ENCODE results near the gene ATG2A. TPM values are rescaled to one million over a fixed set of nuclear protein-coding genes. Genes with fewer than 3 reads are reported as not detected.

The ATG2A gene
- total RNA-seq, 1 donor from 2014 or later, result 21.4 TPM

DNA sequence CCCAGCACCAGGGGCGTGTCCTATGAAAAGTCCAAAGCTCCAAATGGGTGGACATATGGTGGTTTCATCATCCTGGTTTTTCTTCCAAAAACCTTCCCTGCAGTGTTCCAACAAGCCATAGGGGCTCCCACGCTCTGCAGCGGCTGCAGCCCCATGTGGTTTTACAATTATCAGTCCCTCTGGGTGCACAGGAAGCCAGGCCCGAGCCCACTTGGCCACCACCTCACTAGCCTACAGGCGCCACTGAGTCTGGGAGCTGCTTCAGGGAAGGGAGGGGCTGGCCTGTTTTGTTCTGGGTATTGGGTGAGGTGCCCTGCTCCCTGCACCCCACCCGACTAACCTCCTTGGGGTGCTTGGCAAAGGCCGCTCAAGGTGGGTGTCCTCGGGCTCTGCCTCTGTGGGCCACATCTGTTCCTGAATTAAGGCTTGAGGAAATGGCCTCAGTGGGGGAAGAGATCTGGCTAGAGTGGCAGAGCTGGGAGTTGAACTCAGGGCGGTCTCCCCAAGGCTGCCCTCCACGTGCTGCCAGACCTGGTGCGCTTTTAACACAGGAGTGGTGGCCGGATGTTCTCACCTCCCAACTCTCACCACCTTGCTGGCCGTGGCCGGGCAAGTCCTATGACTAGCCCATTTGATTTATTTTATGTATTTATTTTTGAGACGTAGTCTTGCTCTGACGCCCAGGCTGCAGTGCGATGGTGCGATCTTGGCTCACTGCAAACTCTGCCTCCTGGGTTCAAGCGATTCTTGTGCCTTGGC, 67.2 kb downstream of the ATG2A start:
- Histone ChIP-seq H3K4me1 (ENCODE audit: insufficient read depth, low read length) (peaks cover 13% of the 10 kb centered on the region), H3K9me3 (ENCODE audit: insufficient read depth, low read depth, low read length) (no peaks in the 10 kb centered on the region), H3K4me3 (ENCODE audit: insufficient read depth, low read depth, low read length) (no peak overlapping the region), H3K27me3 (ENCODE audit: insufficient read depth, low read length) (no peaks in the 10 kb centered on the region), H2AFZ (ENCODE audit: low read depth, low read length) (no peak overlapping the region), H3K4me2 (ENCODE audit: low read length) (no peak overlapping the region), H3K79me2 (ENCODE audit: insufficient read depth, low read length) (peaks cover 12% of the 10 kb centered on the region), H4K20me1 (ENCODE audit: insufficient read depth, low read length) (no peaks in the 10 kb centered on the region), H3K36me3 (ENCODE audit: insufficient read depth, low read length) (no peaks in the 10 kb centered on the region), H3K27ac (ENCODE audit: low read depth, low read length) (no peak overlapping the region), H3K9ac (ENCODE audit: low read length) (no peak overlapping the region)
- no peak overlapping the region for H3K4me3 Mint-ChIP-seq (ENCODE audit: unreplicated experiment)
- FAIRE-seq (no peak), DNase-seq (ENCODE audit: low read depth) (no peak)
- H3K27me3 Mint-ChIP-seq (ENCODE audit: low read depth, unreplicated experiment), result no peaks in the 10 kb centered on the region
- H3K27ac Mint-ChIP-seq (ENCODE audit: unreplicated experiment), result no peak overlapping the region
- H3K9me3 Mint-ChIP-seq (ENCODE audit: unreplicated experiment), result no peaks in the 10 kb centered on the region
- H3K36me3 Mint-ChIP-seq (ENCODE audit: low read depth, unreplicated experiment), result peaks cover 4% of the 10 kb centered on the region
- H3K4me1 Mint-ChIP-seq (ENCODE audit: low read depth, unreplicated experiment), result peaks cover 4% of the 10 kb centered on the region
- TF ChIP-seq EZH2 (IDR thresholded peaks at IDR 0.05; ENCODE audit: insufficient read depth, low read length), result no peak
- TF ChIP-seq, protein P1, sequence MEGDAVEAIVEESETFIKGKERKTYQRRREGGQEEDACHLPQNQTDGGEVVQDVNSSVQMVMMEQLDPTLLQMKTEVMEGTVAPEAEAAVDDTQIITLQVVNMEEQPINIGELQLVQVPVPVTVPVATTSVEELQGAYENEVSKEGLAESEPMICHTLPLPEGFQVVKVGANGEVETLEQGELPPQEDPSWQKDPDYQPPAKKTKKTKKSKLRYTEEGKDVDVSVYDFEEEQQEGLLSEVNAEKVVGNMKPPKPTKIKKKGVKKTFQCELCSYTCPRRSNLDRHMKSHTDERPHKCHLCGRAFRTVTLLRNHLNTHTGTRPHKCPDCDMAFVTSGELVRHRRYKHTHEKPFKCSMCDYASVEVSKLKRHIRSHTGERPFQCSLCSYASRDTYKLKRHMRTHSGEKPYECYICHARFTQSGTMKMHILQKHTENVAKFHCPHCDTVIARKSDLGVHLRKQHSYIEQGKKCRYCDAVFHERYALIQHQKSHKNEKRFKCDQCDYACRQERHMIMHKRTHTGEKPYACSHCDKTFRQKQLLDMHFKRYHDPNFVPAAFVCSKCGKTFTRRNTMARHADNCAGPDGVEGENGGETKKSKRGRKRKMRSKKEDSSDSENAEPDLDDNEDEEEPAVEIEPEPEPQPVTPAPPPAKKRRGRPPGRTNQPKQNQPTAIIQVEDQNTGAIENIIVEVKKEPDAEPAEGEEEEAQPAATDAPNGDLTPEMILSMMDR (IDR thresholded peaks at IDR 0.05; ENCODE audit: insufficient read depth, low read depth, low read length), result no peak

DNA sequence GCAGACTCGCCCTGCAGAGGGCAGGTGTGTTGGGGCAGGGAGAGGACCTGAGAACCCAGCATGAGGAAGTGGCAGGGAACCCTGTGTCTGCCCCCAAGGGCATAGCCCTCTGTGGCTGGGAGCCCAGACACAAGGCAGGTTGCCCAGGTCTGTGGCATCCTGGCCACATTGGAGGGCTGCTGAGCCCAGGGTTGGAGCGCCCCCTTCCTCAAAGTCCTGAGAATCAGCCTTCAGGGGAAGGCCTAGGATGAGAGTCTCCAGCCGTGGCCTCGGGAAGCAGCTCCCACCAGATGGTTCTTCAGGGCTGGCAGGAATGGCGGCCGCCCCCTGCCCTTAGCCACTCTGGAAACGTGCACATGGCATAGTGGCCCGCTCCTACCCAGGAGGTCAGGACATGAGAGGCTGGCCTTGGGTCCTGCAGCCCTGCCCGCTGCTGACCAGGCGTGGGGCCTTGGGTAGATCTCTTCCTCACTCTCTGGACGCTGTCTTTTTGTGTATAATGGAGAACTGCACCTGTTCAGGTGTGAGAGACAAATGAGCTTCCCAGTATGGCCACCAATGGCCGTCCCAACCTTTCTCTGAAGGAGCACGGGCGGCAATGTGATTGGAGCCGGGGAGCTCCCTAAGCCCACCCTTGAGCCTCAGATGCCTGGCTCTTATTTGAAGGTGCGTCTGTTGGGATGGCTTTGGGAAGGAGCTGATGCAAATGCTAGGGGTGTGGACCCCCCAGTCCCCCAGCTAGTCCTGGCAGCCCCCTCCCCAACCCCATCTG, 68.0 kb downstream of the ATG2A start:
- H2AFZ ChIP-seq (ENCODE audit: low read depth, low read length), result no peak overlapping the region
- H3K4me3 ChIP-seq (ENCODE audit: insufficient read depth, low read depth, low read length), result no peak overlapping the region
- no peaks in the 10 kb centered on the region for H4K20me1 ChIP-seq (ENCODE audit: insufficient read depth, low read length)
- no peak overlapping the region for H3K9ac ChIP-seq (ENCODE audit: low read length)
- no peaks in the 10 kb centered on the region for H3K27me3 ChIP-seq (ENCODE audit: insufficient read depth, low read length)
- H3K9me3 ChIP-seq (ENCODE audit: insufficient read depth, low read depth, low read length), result no peaks in the 10 kb centered on the region
- no peaks in the 10 kb centered on the region for H3K36me3 ChIP-seq (ENCODE audit: insufficient read depth, low read length)
- Mint-ChIP-seq H3K4me3 (ENCODE audit: unreplicated experiment) (no peak overlapping the region), H3K9me3 (ENCODE audit: unreplicated experiment) (no peaks in the 10 kb centered on the region), H3K27ac (ENCODE audit: unreplicated experiment) (no peak overlapping the region), H3K36me3 (ENCODE audit: low read depth, unreplicated experiment) (peaks cover 2% of the 10 kb centered on the region), H3K27me3 (ENCODE audit: low read depth, unreplicated experiment) (no peaks in the 10 kb centered on the region), H3K4me1 (ENCODE audit: low read depth, unreplicated experiment) (no peaks in the 10 kb centered on the region)
- H3K79me2 ChIP-seq (ENCODE audit: insufficient read depth, low read length), result peaks cover 4% of the 10 kb centered on the region
- no peak overlapping the region for H3K4me2 ChIP-seq (ENCODE audit: low read length)
- H3K4me1 ChIP-seq (ENCODE audit: insufficient read depth, low read length), result peaks cover 6% of the 10 kb centered on the region
- TF ChIP-seq EZH2 (IDR thresholded peaks at IDR 0.05; ENCODE audit: insufficient read depth, low read length), result no peak
- TF ChIP-seq, protein P1 (IDR thresholded peaks at IDR 0.05; ENCODE audit: insufficient read depth, low read depth, low read length), result no peak
- FAIRE-seq, result no peak
- no peak for DNase-seq (ENCODE audit: low read depth)
- no peak overlapping the region for H3K27ac ChIP-seq (ENCODE audit: low read depth, low read length)

Data from astrocyte (in vitro differentiated cells and primary cell).